ENCODE data around the gene EVX1.

Gene EVX1

DNA sequence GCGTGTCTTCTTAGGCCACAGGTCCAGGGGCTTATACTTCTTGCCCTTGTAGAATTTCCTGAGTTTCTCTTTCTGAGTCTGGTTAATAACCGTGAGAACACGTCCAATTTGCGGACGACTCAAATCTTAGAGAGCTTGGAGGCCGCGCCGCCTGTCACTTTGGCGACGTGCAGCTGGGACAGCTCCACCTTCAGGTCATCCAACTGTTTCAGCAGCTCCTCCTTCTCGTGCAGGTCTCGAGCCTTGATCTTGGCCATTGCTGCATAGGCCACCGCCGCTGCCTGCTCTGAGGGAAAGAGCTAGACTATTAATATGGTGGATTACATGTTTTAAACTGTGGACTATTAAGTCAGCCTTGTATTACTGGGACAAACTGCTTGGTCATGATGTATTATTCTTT, 26.9 kb downstream of the EVX1 start:
- Mint-ChIP-seq H3K27me3 (peaks cover 22% of the 10 kb centered on the region), H3K4me1 (ENCODE audit: low read depth) (peaks cover under 1% of the 10 kb centered on the region), H3K27ac (no peak overlapping the region), H3K9me3 (peaks cover 12% of the 10 kb centered on the region), H3K36me3 (ENCODE audit: low read depth) (no peaks in the 10 kb centered on the region), H3K4me3 (no peak overlapping the region)
- intact Hi-C loops (cut with micrococcal nuclease) = no loop called here

DNA sequence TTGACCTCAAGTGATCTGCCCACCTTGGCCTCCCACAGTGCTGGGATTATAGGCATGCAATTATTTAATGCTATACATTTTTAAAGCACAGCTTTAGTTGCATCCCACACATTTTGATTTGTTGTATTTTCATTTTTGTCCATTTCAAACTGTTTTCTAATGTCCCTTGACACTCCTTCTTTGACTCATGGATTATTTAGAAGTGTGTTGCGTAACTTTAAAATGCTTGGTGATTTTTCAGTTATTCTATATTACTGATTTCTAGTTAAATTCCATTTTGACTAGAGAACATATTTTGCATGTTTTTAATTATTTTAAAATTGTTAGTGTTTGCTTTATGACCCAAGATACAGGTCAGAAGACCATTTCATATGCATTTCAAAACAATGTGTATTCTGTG, 28.8 kb downstream of the EVX1 start:
- peaks cover 18% of the 10 kb centered on the region for H3K9me3 Mint-ChIP-seq
- H3K4me3 Mint-ChIP-seq = no peak overlapping the region
- no peaks in the 10 kb centered on the region for H3K36me3 Mint-ChIP-seq (ENCODE audit: low read depth)
- H3K27me3 Mint-ChIP-seq = peaks cover 17% of the 10 kb centered on the region
- intact Hi-C loops (cut with micrococcal nuclease) = no loop called here
- peaks cover 5% of the 10 kb centered on the region for H3K4me1 Mint-ChIP-seq (ENCODE audit: low read depth)
- no peak overlapping the region for H3K27ac Mint-ChIP-seq

GRCh38 chr7:27277628-27278027, 35.0 kb downstream of the EVX1 start:
- H3K4me3 Mint-ChIP-seq = no peak overlapping the region
- H3K36me3 Mint-ChIP-seq (ENCODE audit: low read depth) = no peaks in the 10 kb centered on the region
- intact Hi-C loops (cut with micrococcal nuclease) = no loop called here
- H3K27ac Mint-ChIP-seq = no peak overlapping the region
- peaks cover 11% of the 10 kb centered on the region for H3K9me3 Mint-ChIP-seq
- H3K27me3 Mint-ChIP-seq = peaks cover 15% of the 10 kb centered on the region
- peaks cover 5% of the 10 kb centered on the region for H3K4me1 Mint-ChIP-seq (ENCODE audit: low read depth)

GRCh38 chr7:27283558-27283957, 41.0 kb downstream of the EVX1 start:
- Mint-ChIP-seq H3K4me3 (no peak overlapping the region), H3K27ac (no peak overlapping the region), H3K4me1 (ENCODE audit: low read depth) (no peaks in the 10 kb centered on the region), H3K27me3 (peaks cover 36% of the 10 kb centered on the region), H3K9me3 (no peaks in the 10 kb centered on the region), H3K36me3 (ENCODE audit: low read depth) (no peaks in the 10 kb centered on the region)
- intact Hi-C loops (cut with micrococcal nuclease) = no loop called here

DNA sequence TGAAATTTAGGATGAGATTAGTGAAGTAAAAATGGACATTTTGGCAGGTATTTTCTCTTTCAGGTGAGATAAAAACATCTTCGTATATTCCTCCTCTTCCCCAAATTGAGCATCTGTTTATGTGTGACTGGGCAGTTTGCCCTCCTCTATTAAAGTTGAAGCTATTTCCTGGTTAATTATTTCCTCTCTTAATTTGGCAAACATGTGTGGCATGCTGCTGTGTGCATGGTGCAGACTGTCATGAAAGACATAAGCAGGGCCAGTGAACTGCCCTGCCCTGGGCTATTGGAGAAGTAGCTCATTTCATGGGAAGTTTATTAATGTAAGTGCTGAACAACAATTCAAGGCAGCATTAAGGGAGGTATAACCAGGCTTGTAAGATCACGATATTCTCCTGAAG, 52.6 kb downstream of the EVX1 start:
- Mint-ChIP-seq H3K4me1 (ENCODE audit: low read depth) (peaks cover 1% of the 10 kb centered on the region), H3K27me3 (peaks cover 19% of the 10 kb centered on the region), H3K4me3 (no peak overlapping the region), H3K27ac (no peak overlapping the region), H3K36me3 (ENCODE audit: low read depth) (no peaks in the 10 kb centered on the region), H3K9me3 (no peaks in the 10 kb centered on the region)
- intact Hi-C loops (cut with micrococcal nuclease) = no loop called here

DNA sequence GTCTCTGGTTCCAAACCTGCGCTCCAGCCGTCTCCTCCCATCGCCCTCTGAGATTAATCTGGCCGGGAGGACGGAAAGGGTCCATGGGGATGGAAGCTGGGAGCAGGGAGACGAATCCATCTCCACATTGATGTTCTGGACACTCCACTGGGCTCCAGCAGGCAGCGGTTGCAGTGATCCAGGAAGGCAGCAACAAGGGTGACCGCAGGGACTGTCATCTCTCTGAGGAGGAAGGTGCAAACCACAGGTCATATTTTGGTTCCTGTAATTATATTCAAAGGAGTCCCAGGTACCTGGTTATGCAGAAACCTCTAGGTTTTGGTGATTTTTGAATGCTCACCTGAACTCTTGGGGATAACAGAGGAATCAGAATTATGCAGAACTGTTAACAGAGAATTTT, 54.8 kb downstream of the EVX1 start:
- H3K4me1 Mint-ChIP-seq (ENCODE audit: low read depth) = peaks cover 9% of the 10 kb centered on the region
- no peak overlapping the region for H3K27ac Mint-ChIP-seq
- H3K36me3 Mint-ChIP-seq (ENCODE audit: low read depth) = no peaks in the 10 kb centered on the region
- intact Hi-C loops (cut with micrococcal nuclease) = no loop called here
- H3K4me3 Mint-ChIP-seq = no peak overlapping the region
- peaks cover 17% of the 10 kb centered on the region for H3K27me3 Mint-ChIP-seq
- H3K9me3 Mint-ChIP-seq = no peaks in the 10 kb centered on the region
